ENCODE data around the gene INKA2. TPM values are rescaled to one million over a fixed set of nuclear protein-coding genes. Genes with fewer than 3 reads are reported as not detected.

Gene INKA2
- total and polyA plus RNA-seq, 11 donors, result 9.0 to 33.2 (median 14.0) TPM

GRCh38 chr1:111779546-111779945 is 40.4 kb upstream of the INKA2 start:
- peaks cover 0 to 8% (median 4%) of the 10 kb centered on the region in 9 donors for H3K36me3 ChIP-seq
- no peak overlapping the region for H3K4me3 ChIP-seq
- no peaks in the 10 kb centered on the region for H3K4me1 ChIP-seq
- no peak for ATAC-seq
- intact Hi-C loops (cut with DNase I), result loop anchor here in 1 of 10 donors (10.0 kb wide), 1 partner anchor 555 kb away; the partner anchor contains the start of gene CHI3L2
- WGBS, 4 donors, result 92 to 100% (median 94%) methylated on average over 2 of the region's 2 CpGs
- H3K9me3 ChIP-seq, result no peaks in the 10 kb centered on the region
- no peak overlapping the region for H3K27ac ChIP-seq
- H3K27me3 ChIP-seq, result no peaks in the 10 kb centered on the region
- no peak for TF ChIP-seq POLR2A (IDR thresholded peaks at IDR 0.05)
- no peak for TF ChIP-seq CTCF (IDR thresholded peaks at IDR 0.05)
- DNase-seq, result no peak

GRCh38 chr1:111778541-111779051 is 39.4 kb upstream of the INKA2 start:
- no peak for ATAC-seq

GRCh38 chr1:111778066-111778465 is 38.9 kb upstream of the INKA2 start:
- Histone ChIP-seq H3K4me3 (no peak overlapping the region), H3K27ac (no peak overlapping the region), H3K36me3 (peaks cover 0 to 10% (median 4%) of the 10 kb centered on the region in 9 donors), H3K4me1 (no peaks in the 10 kb centered on the region), H3K27me3 (no peaks in the 10 kb centered on the region), H3K9me3 (no peaks in the 10 kb centered on the region)
- 82 to 91% (median 88%) methylated on average over 6 of the region's 6 CpGs for WGBS, 4 donors
- DNase-seq, result no peak
- intact Hi-C loops (cut with DNase I), result loop anchor here in 1 of 10 donors (10.0 kb wide), 1 partner anchor 553 kb away; the partner anchor contains the start of gene CHI3L2
- ATAC-seq, result no peak
- TF ChIP-seq CTCF (IDR thresholded peaks at IDR 0.05) (no peak), POLR2A (IDR thresholded peaks at IDR 0.05) (no peak)

More at GRCh38 chr1:111778541-111779051, 39.4 kb upstream of the INKA2 start:
- H3K27me3 ChIP-seq, result no peaks in the 10 kb centered on the region
- no peak for TF ChIP-seq POLR2A (IDR thresholded peaks at IDR 0.05)
- H3K27ac ChIP-seq, result no peak overlapping the region
- 78 to 81% (median 79%) methylated on average over 2 of the region's 2 CpGs for WGBS, 4 donors
- H3K4me3 ChIP-seq, result no peak overlapping the region
- no peaks in the 10 kb centered on the region for H3K4me1 ChIP-seq
- peaks cover 0 to 10% (median 4%) of the 10 kb centered on the region in 9 donors for H3K36me3 ChIP-seq
- intact Hi-C loops (cut with DNase I), result loop anchor here in 1 of 10 donors (10.0 kb wide), 1 partner anchor 554 kb away; the partner anchor contains the start of gene CHI3L2
- no peak for DNase-seq
- no peaks in the 10 kb centered on the region for H3K9me3 ChIP-seq

- no peaks in the 10 kb centered on the region for H3K9me3 ChIP-seq
- WGBS, 4 donors, result 59 to 88% (median 76%) methylated on average over 1 of the region's 1 CpG
- DNase-seq (no peak), ATAC-seq (no peak)
- no peak for TF ChIP-seq CTCF (IDR thresholded peaks at IDR 0.05)
- no peak for TF ChIP-seq POLR2A (IDR thresholded peaks at IDR 0.05)
- peaks cover 0 to 11% (median 4%) of the 10 kb centered on the region in 9 donors for H3K36me3 ChIP-seq
- H3K4me3 ChIP-seq, result no peak overlapping the region
- H3K27me3 ChIP-seq, result no peaks in the 10 kb centered on the region
- no peaks in the 10 kb centered on the region for H3K4me1 ChIP-seq
- intact Hi-C loops (cut with DNase I), result loop anchor here in 1 of 10 donors (10.0 kb wide), 1 partner anchor 552 kb away; the partner anchor contains the start of gene CHI3L2
- H3K27ac ChIP-seq, result no peak overlapping the region
Observed at GRCh38 chr1:111777301-111777700, 38.1 kb upstream of the INKA2 start.
